C4-2B (cell line): ENCODE results near the gene PLD4.
A peak's percentile ranks its signal among the peaks of the same experiment; 100 is the strongest.

Experiments used
- H3K27ac ChIP-seq: fragments of 450-650 bp; 2 replicates; pipeline ENCODE4 v1.5.1; 2017
- CTCF ChIP-seq: fragments of 450-650 bp; conservative IDR thresholded peaks from 2 replicates; pipeline ENCODE4 v1.5.1; 2017; ENCODE audit warnings: mild to moderate bottlenecking
- ZFX ChIP-seq: fragments of 450-650 bp; IDR thresholded peaks from 2 replicates; pipeline ENCODE4 v1.6.1; 2017

Gene PLD4

GRCh38 chr14:104931304-104931770 lies 6.7 kb downstream of the PLD4 start:
- H3K27ac ChIP-seq = no peak overlapping the region
- no peak for TF ChIP-seq ZFX
- TF ChIP-seq CTCF = no peak

- no peak for TF ChIP-seq ZFX
- TF ChIP-seq CTCF = no peak
- no peak overlapping the region for H3K27ac ChIP-seq
These were observed 7.3 kb downstream of the PLD4 start for GRCh38 chr14:104931771-104932675.

GRCh38 chr14:104932676-104933631 lies 8.3 kb downstream of the PLD4 start:
- TF ChIP-seq ZFX (no peak), CTCF (peak; percentile 76)
- H3K27ac ChIP-seq = peak overlapping the region; percentile 37

DNA sequence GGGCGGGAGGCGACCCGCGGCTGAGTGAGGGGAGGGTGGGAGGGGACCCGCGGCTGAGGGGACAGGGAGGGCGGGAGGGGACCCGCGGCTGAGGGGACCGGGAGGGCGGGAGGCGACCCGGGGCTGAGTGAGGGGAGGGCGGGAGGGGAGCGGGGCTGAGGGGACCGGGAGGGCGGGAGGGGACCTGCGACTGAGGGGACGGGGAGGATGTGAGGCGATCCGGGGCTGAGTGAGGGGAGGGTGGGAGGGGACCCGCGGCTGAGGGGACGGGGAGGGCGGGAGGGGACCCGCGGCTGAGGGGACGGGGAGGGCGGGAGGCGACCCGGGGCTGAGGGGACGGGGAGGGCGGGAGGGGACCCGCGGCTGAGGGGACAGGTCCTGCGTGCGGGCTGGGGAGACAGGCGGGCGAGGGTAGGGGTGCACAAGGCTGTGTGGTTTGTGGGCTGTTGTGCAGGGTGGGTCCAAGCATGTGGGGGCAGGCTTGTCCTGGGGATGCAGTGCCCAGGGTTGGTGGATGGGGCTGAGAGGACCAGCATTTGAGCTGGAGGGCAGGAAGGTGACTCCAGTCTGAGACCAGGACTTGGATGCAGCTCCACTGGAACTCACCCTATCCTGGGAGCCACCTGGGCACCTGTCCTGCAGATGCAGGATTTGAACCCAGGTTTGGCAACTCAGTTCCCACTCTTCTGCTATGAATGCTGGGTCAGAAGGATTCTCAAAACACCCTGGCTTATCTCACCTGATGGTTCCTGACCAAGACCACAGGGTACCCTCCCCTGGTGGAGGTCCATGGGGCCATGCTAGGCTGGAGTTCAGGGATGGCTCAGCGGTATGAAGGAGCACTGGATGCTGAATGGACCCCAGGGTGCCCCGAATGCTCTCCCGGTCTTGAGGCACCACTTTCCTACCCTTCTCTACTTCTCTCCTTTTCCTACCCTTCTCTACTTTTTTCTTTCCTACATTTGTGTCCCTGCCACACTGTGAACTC lies 9.4 kb downstream of the PLD4 start:
- H3K27ac ChIP-seq = no peak overlapping the region
- TF ChIP-seq ZFX (no peak), CTCF (no peak)

DNA sequence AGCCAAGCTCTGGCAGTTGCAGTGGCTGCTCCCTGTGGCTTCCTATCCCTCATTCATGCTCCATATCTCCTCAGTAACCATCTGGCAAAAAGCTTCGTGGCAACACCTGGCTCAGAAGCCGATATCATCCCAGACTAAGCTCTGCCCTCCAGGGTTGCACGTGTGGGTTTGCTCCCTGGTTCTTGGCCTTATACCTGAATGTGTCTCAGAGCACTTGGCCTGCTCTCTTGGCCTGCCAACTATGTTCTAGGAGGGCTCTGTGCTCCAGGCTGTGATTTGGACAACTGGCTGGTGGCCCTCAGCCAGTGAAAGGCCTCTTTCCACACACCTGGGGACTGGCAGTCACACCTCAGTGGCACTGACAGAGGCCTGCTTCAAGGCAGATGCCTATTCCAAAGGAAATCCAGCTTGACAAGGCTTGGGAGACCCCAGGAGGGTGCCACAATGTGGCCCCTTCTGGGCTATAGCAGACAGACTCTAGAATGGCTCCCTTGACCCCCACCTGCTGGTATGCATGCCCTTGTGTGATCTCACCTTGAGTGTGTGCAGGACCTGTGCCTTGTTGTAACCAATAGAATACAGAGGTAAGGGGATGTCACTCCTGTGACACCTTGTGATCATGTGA lies 10.5 kb downstream of the PLD4 start:
- H3K27ac ChIP-seq = no peak overlapping the region
- no peak for TF ChIP-seq CTCF
- no peak for TF ChIP-seq ZFX

DNA sequence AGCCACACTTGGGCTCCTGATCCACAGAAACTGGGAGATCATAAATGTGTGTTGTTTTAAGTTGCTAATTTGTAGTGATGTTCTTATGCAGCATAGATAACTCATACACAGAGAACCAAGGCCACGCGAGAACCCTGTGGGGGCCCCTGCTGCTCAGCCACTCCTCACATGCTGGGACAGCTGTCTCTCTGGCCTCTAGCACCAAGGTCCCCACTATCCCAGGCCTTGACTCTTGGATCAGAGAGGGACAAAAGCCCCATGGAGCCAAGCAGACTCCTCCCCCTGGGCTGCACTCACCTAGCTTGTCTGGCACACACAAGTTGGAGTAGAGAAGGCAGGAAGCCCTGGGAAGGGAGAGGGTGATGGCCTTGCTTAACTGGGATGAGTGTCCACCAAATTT lies 11.3 kb downstream of the PLD4 start:
- TF ChIP-seq CTCF (no peak), ZFX (no peak)
- no peak overlapping the region for H3K27ac ChIP-seq
